Activated CD8-positive, alpha-beta T cell treated with anti-CD3 and anti-CD28 coated beads for 36 hours (primary cell): Measurements from ENCODE around the gene NTN5. TPM values are rescaled to one million over a fixed set of nuclear protein-coding genes. Genes with fewer than 3 reads are reported as not detected.
A peak's percentile ranks its signal among the peaks of the same experiment; 100 is the strongest.

Experiments
- ATAC-seq: fragments of 200-7000 bp; cut with Tn5 transposase; one replicate; pipeline ENCODE4 v1.10.0; 2021; ENCODE audit warnings: mild to moderate bottlenecking, moderate library complexity
- CTCF ChIA-PET: fragments of 350-600 bp; sonication (Branson Sonifier 250); formaldehyde crosslinking; loops from one replicate; lab custom pipeline; 2021; ENCODE audit warnings: antibody characterized with exemption; lab: Charles Lee
- POLR2A ChIA-PET: fragments of 350-600 bp; sonication (Branson Sonifier 250); formaldehyde crosslinking; loops from one replicate; lab custom pipeline; 2021; ENCODE audit warnings: antibody characterized with exemption; lab: Charles Lee
- DNase-seq: peaks from one replicate; pipeline ENCODE4 v3.0.0-alpha.2; 2020
- H3K27ac Mint-ChIP-seq: one replicate; pipeline ENCODE4 v1.8.0; 2021; ENCODE audit warnings: mild to moderate bottlenecking, mixed read lengths
- H3K27me3 Mint-ChIP-seq: one replicate; pipeline ENCODE4 v1.8.0; 2021; ENCODE audit warnings: mixed read lengths
- H3K36me3 Mint-ChIP-seq: one replicate; pipeline ENCODE4 v1.8.0; 2021; ENCODE audit warnings: low read depth, mixed read lengths
- H3K4me1 Mint-ChIP-seq: one replicate; pipeline ENCODE4 v1.8.0; 2021; ENCODE audit warnings: low read depth, mixed read lengths
- H3K4me3 Mint-ChIP-seq: one replicate; pipeline ENCODE4 v1.8.0; 2021; ENCODE audit warnings: mild to moderate bottlenecking, moderate library complexity, mixed read lengths
- H3K9me3 Mint-ChIP-seq: one replicate; pipeline ENCODE4 v1.8.0; 2021; ENCODE audit warnings: mixed read lengths
- intact Hi-C: fragments of 100-400 bp; cut with micrococcal nuclease; formaldehyde crosslinking; loops from one replicate; pipeline ENCODE4 v1.10.0; 2022
- total RNA-seq, 2 experiments: library from RNA; stranded (reverse); gene quantifications; one replicate each; pipeline ENCODE4 v1.2.3, GENCODE V29; 2021
- TF ChIP-seq, protein P1 (sequence below): fragments of 200-600 bp; IDR thresholded peaks from one replicate; pipeline ENCODE4 v1.8.0; 2022; ENCODE audit warnings: antibody characterized with exemption, mild to moderate bottlenecking

The NTN5 gene
- total RNA-seq, 2 experiments from 2014 or later: 0.16 to 0.83 TPM

DNA sequence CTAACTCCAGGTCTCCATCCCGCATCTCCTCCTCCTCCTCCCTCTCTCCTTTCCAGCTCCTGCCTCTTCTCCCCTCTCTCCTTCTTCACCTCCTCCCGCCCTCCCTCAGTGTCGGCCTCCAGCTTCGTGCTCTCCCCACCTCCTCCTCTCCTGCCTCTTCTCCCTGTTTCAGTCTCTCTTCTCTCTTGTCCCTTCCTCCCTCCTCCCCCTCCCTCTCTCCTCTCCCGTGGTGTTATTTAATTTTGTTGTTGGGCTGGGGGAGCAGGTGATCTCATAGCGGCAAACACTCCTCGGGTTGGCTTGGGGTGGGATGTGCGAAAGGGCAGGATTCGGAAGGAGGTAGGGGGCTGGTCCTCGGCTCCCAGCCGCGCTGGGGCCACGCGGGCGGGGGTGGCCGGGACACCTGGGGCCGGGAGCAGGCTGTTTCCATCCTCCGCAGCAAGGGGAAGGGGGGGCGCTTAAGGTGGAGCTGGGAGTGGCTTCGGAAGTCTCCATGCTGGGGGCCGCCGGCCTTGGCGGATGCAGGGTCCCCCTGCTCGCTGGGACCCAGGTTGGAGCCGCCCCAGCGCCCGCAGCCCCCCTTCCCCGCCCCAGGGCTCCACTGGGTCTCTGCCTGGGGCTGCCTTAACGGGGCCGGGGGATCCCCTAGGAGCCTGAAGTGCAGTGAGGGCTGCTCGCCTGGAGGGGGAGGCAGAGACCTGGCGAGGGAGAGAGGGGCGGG, 26.7 kb downstream of the NTN5 start, which contains the start of gene CA11:
Gene CA11 (minus strand): TSS at position 187 of the 721 bp plus-strand sequence. CDS start 555 bp downstream, outside the sequence.
- H3K27ac Mint-ChIP-seq: peak within 1 kb of the TSS; percentile 90
- H3K4me3 Mint-ChIP-seq: peak within 1 kb of the TSS; percentile 85
- ATAC-seq: peak; percentile 92
- CTCF ChIA-PET: interaction anchor here (0.6 to 1.9 kb wide), 21 partner anchors 7 to 347 kb away, joined by 3 to 17 read pairs (median 4); partner anchors contain the start of genes DBP, GYS1, HSD17B14 and RPL18
- intact Hi-C loops: loop anchor here (10.0 kb wide), 1 partner anchor 99 kb away; the partner anchor contains the start of genes IZUMO1 and RASIP1
- peaks cover 36% of the 10 kb centered on the region for H3K4me1 Mint-ChIP-seq
- H3K9me3 Mint-ChIP-seq: no peaks in the 10 kb centered on the region
- DNase-seq: peak; percentile 94
- no peaks in the 10 kb centered on the region for H3K27me3 Mint-ChIP-seq
- TF ChIP-seq, protein P1, sequence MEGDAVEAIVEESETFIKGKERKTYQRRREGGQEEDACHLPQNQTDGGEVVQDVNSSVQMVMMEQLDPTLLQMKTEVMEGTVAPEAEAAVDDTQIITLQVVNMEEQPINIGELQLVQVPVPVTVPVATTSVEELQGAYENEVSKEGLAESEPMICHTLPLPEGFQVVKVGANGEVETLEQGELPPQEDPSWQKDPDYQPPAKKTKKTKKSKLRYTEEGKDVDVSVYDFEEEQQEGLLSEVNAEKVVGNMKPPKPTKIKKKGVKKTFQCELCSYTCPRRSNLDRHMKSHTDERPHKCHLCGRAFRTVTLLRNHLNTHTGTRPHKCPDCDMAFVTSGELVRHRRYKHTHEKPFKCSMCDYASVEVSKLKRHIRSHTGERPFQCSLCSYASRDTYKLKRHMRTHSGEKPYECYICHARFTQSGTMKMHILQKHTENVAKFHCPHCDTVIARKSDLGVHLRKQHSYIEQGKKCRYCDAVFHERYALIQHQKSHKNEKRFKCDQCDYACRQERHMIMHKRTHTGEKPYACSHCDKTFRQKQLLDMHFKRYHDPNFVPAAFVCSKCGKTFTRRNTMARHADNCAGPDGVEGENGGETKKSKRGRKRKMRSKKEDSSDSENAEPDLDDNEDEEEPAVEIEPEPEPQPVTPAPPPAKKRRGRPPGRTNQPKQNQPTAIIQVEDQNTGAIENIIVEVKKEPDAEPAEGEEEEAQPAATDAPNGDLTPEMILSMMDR: peak; percentile 87
- no peaks in the 10 kb centered on the region for H3K36me3 Mint-ChIP-seq
- POLR2A ChIA-PET: interaction anchor here (0.6 to 2.3 kb wide), 7 partner anchors 9 to 349 kb away, joined by 3 to 16 read pairs (median 4); partner anchors contain the start of genes DBP, PPP1R15A, RPL18 and SPHK2

DNA sequence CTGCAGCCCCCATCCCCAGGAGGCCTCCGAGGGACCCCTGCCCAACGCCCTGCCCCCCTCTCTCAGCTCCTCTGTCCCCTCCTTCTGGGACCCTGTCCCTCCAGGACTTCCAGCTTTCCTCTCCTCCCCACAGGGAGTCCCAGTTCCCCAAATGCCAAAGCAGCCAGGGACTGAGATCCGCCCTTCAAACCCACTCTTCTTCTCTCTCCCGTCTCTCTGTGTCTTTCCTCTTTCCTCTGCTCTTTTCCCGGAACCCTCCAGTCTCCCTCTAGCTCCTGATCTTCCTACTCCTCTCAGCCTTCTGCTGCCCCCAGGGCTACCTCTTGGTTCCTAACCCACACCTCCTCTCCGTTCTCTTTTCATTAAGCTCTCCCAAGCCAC, 27.2 kb downstream of the NTN5 start:
- peaks cover 37% of the 10 kb centered on the region for H3K4me1 Mint-ChIP-seq
- POLR2A ChIA-PET: interaction anchor here (0.6 to 2.3 kb wide), 9 partner anchors 8 to 349 kb away, joined by 3 to 16 read pairs (median 4); partner anchors contain the start of genes DBP, PPP1R15A, RPL18 and SPHK2

DNA sequence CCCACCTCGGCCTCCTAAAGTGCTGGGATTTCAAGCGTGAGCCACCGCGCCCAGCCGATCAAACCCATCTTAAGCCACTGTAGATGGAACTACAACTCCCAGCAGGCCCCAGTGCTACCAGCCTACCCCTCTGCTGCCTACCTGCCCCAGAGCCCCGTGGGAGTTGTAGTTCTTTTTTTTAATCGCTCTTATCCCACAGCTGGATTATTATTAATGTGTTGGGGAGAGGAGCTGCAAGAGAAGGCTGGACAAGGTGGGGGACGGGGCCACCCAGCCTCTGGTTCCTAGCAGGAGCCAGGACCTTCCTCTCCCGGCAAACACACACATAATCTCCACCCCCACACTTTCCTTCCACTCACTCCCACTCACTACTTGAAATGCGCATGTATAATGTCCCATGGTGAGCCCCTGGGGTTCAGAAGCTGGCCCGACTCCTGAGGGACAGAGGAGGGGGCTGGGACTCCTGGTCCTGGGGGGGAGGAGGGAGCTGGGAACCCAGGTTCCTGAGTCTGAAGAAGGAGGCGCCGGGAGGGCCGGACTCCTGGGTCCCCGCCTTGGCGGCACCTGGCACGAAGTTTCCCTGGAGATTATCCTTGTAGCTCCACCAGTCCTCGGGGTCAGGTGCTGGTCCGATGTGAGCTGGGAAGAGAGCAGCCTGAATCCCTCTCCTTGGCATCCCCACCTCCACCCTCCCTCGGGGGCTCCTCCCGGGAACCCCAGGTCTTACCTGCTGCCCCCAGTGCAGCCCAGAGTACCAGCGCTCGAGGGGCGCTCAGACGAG, 27.8 kb downstream of the NTN5 start:
- DNase-seq (peak; percentile 91), ATAC-seq (peak; percentile 69)
- H3K9me3 Mint-ChIP-seq: no peaks in the 10 kb centered on the region
- H3K4me3 Mint-ChIP-seq: peak overlapping the region; percentile 85
- CTCF ChIA-PET: interaction anchor here (0.6 to 1.9 kb wide), 17 partner anchors 8 to 348 kb away, joined by 3 to 17 read pairs (median 5); partner anchors contain the start of genes DBP, GYS1, RPL18 and RUVBL2
- POLR2A ChIA-PET: interaction anchor here (0.6 to 2.3 kb wide), 8 partner anchors 8 to 350 kb away, joined by 3 to 16 read pairs (median 6); partner anchors contain the start of genes DBP, RPL18 and SPHK2
- peaks cover 37% of the 10 kb centered on the region for H3K4me1 Mint-ChIP-seq
- TF ChIP-seq, protein P1: no peak
- intact Hi-C loops: loop anchor here (10.0 kb wide), 1 partner anchor 100 kb away; the partner anchor contains the start of genes IZUMO1 and RASIP1
- no peaks in the 10 kb centered on the region for H3K27me3 Mint-ChIP-seq
- no peaks in the 10 kb centered on the region for H3K36me3 Mint-ChIP-seq
- peak overlapping the region; percentile 90 for H3K27ac Mint-ChIP-seq

More for the DNA sequence above, 27.2 kb downstream of the NTN5 start:
- no peak for DNase-seq
- intact Hi-C loops: loop anchor here (10.0 kb wide), 1 partner anchor 99 kb away; the partner anchor contains the start of genes IZUMO1 and RASIP1
- ATAC-seq: no peak
- Mint-ChIP-seq H3K9me3 (no peaks in the 10 kb centered on the region), H3K27ac (peak overlapping the region; percentile 90), H3K36me3 (no peaks in the 10 kb centered on the region), H3K27me3 (no peaks in the 10 kb centered on the region), H3K4me3 (peak overlapping the region; percentile 85)
- TF ChIP-seq, protein P1: no peak
- CTCF ChIA-PET: interaction anchor here (0.6 to 1.9 kb wide), 21 partner anchors 8 to 348 kb away, joined by 3 to 17 read pairs (median 4); partner anchors contain the start of genes DBP, GYS1, HSD17B14 and RPL18

DNA sequence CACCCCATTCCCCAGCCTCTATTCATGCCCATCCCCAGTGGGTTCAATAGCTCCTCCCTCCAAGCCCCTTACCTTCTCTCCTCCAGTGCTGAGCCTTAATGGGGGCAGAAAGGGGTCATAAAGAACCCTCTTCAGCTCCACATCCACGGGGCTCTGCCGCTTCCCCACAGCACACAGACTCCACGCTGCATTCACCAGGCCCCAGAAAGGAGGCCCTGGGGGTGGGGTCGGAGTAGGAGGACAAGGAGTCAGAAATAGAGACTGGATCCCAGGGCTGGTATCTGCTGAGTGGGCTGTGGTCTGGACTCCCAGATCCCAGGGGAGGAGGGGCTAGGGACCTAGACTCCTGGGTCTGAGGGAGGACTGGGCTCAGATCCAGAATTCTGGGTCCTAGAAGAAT, 28.5 kb downstream of the NTN5 start:
- intact Hi-C loops: loop anchor here (10.0 kb wide), 1 partner anchor 100 kb away; the partner anchor contains the start of genes IZUMO1 and RASIP1
- Mint-ChIP-seq H3K27me3 (no peaks in the 10 kb centered on the region), H3K36me3 (no peaks in the 10 kb centered on the region), H3K9me3 (no peaks in the 10 kb centered on the region), H3K4me1 (peaks cover 38% of the 10 kb centered on the region), H3K27ac (no peak overlapping the region), H3K4me3 (peak overlapping the region; percentile 85)
- ATAC-seq (no peak), DNase-seq (no peak)
- TF ChIP-seq, protein P1: no peak
- POLR2A ChIA-PET: interaction anchor here (1.0 to 2.3 kb wide), 3 partner anchors 11 to 151 kb away, joined by 3 to 16 read pairs (median 8); no protein-coding TSS in a partner anchor
- CTCF ChIA-PET: interaction anchor here (1.5 to 1.9 kb wide), 3 partner anchors 9 to 281 kb away, joined by 3 to 11 read pairs (median 4); partner anchors contain the start of genes SYNGR4 and TMEM143
